Measurements from ENCODE around the gene TAF9B.
"Not testable (repeated sequence)": the region's sequence is repeated elsewhere in the genome, so short reads cannot be mapped to it uniquely, and the experiment has no call there.

TAF9B gene

DNA sequence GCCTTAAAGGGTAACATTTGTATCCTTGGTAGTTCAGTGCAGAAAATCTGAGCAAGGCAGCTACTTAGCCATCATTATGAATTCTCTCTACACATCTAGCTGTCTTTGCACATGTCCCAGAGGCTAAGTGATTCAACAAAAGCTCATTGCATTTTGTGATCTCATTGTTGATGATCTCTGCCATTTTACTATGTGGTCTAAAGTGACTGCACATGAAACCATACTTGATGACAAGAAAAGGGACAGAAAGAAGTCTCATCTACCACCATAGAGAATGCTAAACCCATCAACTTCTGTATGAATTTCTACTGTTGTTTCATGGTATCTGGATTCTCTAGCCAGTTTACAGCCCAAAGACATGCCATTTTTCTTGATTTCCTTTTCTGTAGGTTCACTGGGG lies 41.3 kb downstream of the TAF9B start:
- TF ChIP-seq, protein P1, sequence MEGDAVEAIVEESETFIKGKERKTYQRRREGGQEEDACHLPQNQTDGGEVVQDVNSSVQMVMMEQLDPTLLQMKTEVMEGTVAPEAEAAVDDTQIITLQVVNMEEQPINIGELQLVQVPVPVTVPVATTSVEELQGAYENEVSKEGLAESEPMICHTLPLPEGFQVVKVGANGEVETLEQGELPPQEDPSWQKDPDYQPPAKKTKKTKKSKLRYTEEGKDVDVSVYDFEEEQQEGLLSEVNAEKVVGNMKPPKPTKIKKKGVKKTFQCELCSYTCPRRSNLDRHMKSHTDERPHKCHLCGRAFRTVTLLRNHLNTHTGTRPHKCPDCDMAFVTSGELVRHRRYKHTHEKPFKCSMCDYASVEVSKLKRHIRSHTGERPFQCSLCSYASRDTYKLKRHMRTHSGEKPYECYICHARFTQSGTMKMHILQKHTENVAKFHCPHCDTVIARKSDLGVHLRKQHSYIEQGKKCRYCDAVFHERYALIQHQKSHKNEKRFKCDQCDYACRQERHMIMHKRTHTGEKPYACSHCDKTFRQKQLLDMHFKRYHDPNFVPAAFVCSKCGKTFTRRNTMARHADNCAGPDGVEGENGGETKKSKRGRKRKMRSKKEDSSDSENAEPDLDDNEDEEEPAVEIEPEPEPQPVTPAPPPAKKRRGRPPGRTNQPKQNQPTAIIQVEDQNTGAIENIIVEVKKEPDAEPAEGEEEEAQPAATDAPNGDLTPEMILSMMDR (conservative IDR thresholded peaks at IDR 0.05): no peak
- no peak for TF ChIP-seq ZFX (IDR thresholded peaks at IDR 0.05)
- H3K27ac ChIP-seq: no peak overlapping the region

DNA sequence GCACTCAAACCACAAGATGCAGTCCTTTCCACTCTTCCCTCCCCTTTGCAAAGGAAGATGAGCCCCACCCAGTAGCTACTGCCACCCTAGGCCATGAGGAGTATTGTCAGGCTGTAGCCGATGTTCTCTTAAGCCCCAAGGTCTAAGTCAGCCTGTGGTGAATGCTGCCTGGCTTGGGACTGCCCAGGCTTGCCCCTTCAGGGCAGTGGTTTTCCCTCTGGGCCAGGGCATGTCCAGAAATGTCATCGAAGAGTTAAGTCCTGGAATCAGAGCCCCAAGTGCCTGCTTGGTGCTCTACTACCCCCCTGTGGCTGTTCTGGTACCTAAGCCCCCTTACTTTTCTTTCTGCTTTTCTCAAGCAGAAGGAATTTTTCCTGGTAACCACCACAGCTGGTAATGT lies 47.2 kb downstream of the TAF9B start:
- no peak overlapping the region for H3K27ac ChIP-seq
- TF ChIP-seq, protein P1 (conservative IDR thresholded peaks at IDR 0.05): peak; percentile 30
- no peak for TF ChIP-seq ZFX (IDR thresholded peaks at IDR 0.05)

DNA sequence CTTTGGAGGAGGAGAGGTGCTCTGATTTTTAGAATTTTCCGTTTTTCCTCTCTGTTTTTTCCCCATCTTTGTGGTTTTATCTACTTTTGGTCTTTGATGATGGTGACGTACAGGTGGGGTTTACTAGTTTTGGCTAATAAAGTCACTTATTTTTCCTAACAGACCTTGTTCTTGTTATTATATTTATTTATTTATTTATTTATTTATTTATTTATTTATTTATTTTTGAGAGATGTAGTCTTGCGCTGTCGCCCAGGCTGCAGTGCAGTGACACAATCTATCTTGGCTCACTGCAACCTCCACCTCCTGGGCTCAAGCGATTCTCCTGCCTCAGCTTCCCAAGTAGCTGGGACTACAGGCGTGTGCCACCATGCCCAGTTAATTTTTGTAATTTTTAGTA lies 58.0 kb downstream of the TAF9B start:
- not testable (repeated sequence) for H3K27ac ChIP-seq

Measured in C4-2B (cell line).